Cardiac muscle cell (in vitro differentiated cells and primary cell): Measurements from ENCODE around the gene PSMA7. TPM values are rescaled to one million over a fixed set of nuclear protein-coding genes. Genes with fewer than 3 reads are reported as not detected.

ENCODE experiments used
- DNase-seq, 2 donors: peaks; one replicate each; pipeline versions ENCODE4 v3.0.0 to v3.0.0-alpha.2; 2010 to 2017; ENCODE audit warnings: low read depth in 1 of 2, low spot score in 1 of 2
- H3K27ac ChIP-seq: fragments of 200-600 bp; sonication (generic); 2 replicates; pipeline ENCODE4 v1.5.1; 2016
- H3K27me3 ChIP-seq: fragments of 200-600 bp; sonication (generic); 2 replicates; pipeline ENCODE4 v1.6.0; 2016; ENCODE audit warnings: control low read depth
- H3K36me3 ChIP-seq: fragments of 200-600 bp; sonication (generic); 2 replicates; pipeline ENCODE4 v1.5.1; 2016; ENCODE audit warnings: control low read depth
- H3K4me1 ChIP-seq: fragments of 200-600 bp; sonication (generic); 2 replicates; pipeline ENCODE4 v1.8.1; 2017; ENCODE audit warnings: low read depth, mild to moderate bottlenecking, mixed run types
- H3K4me3 ChIP-seq: fragments of 200-600 bp; sonication (generic); 2 replicates; pipeline ENCODE4 v1.5.1; 2016; ENCODE audit warnings: mild to moderate bottlenecking
- H3K9me3 ChIP-seq: fragments of 200-600 bp; sonication (generic); 2 replicates; pipeline ENCODE4 v1.5.1; 2017; ENCODE audit warnings: low read depth, mild to moderate bottlenecking, control low read depth
- CTCF ChIP-seq: IDR thresholded peaks from 2 replicates; pipeline ENCODE4 v1.5.1; 2012; ENCODE audit warnings: low read depth, mild to moderate bottlenecking, low read length
- polyA plus RNA-seq: library from polyadenylated mRNA; unstranded; fragments of >200 nt; fragmentation: Nextera tagmentation; extraction: Ambion mirVana; gene quantifications from 2 replicates; pipeline ENCODE4 v1.2.1, GENCODE V29; 2016
- total RNA-seq: library from RNA; depleted of rRNA; stranded (reverse); fragments of >200 nt; gene quantifications from 2 replicates; pipeline ENCODE4 v1.2.3, GENCODE V29; 2016

Gene PSMA7
- total and polyA plus RNA-seq, 2 experiments from 2014 or later = 333 to 505 TPM

GRCh38 chr20:62160253-62160652 is 17.1 kb upstream of the PSMA7 start:
- no peak for DNase-seq
- H3K36me3 ChIP-seq = peaks cover 24% of the 10 kb centered on the region

GRCh38 chr20:62159839-62160238 is 16.6 kb upstream of the PSMA7 start:
- Histone ChIP-seq H3K36me3 (peaks cover 22% of the 10 kb centered on the region), H3K27me3 (no peaks in the 10 kb centered on the region), H3K4me3 (no peak overlapping the region), H3K4me1 (peaks cover 7% of the 10 kb centered on the region), H3K27ac (no peak overlapping the region), H3K9me3 (no peaks in the 10 kb centered on the region)
- no peak for DNase-seq
- no peak for TF ChIP-seq CTCF

More at GRCh38 chr20:62160253-62160652, 17.1 kb upstream of the PSMA7 start:
- Histone ChIP-seq H3K4me3 (no peak overlapping the region), H3K27me3 (no peaks in the 10 kb centered on the region), H3K27ac (no peak overlapping the region), H3K4me1 (peaks cover 7% of the 10 kb centered on the region), H3K9me3 (no peaks in the 10 kb centered on the region)
- no peak for TF ChIP-seq CTCF

- Histone ChIP-seq H3K27ac (no peak overlapping the region), H3K4me3 (no peak overlapping the region), H3K27me3 (no peaks in the 10 kb centered on the region), H3K4me1 (peaks cover 7% of the 10 kb centered on the region), H3K36me3 (peaks cover 20% of the 10 kb centered on the region), H3K9me3 (no peaks in the 10 kb centered on the region)
- no peak for TF ChIP-seq CTCF
- no peak for DNase-seq
Measured at GRCh38 chr20:62159052-62159451, 15.9 kb upstream of the PSMA7 start.

- H3K27me3 ChIP-seq = no peaks in the 10 kb centered on the region
- no peak for DNase-seq
- no peak overlapping the region for H3K27ac ChIP-seq
- H3K4me1 ChIP-seq = peaks cover 7% of the 10 kb centered on the region
- peaks cover 15% of the 10 kb centered on the region for H3K36me3 ChIP-seq
- no peak overlapping the region for H3K4me3 ChIP-seq
- no peak for TF ChIP-seq CTCF
- H3K9me3 ChIP-seq = no peaks in the 10 kb centered on the region
Measured at GRCh38 chr20:62158541-62158940, 15.3 kb upstream of the PSMA7 start.

- Histone ChIP-seq H3K27ac (no peak overlapping the region), H3K4me3 (no peak overlapping the region), H3K36me3 (peaks cover 11% of the 10 kb centered on the region), H3K9me3 (no peaks in the 10 kb centered on the region), H3K27me3 (no peaks in the 10 kb centered on the region), H3K4me1 (peaks cover 7% of the 10 kb centered on the region)
- no peak for DNase-seq
- no peak for TF ChIP-seq CTCF
Measured at GRCh38 chr20:62158088-62158400, 14.8 kb upstream of the PSMA7 start.

GRCh38 chr20:62157387-62158087 is 14.3 kb upstream of the PSMA7 start:
- TF ChIP-seq CTCF = no peak
- no peak for DNase-seq
- H3K27ac ChIP-seq = no peak overlapping the region
- H3K9me3 ChIP-seq = no peaks in the 10 kb centered on the region
- H3K4me1 ChIP-seq = peaks cover 7% of the 10 kb centered on the region
- H3K4me3 ChIP-seq = no peak overlapping the region
- no peaks in the 10 kb centered on the region for H3K27me3 ChIP-seq
- H3K36me3 ChIP-seq = peaks cover 6% of the 10 kb centered on the region
